Heart right ventricle (tissue), 16 donors: ENCODE data around the gene RCN1. TPM values are rescaled to one million over a fixed set of nuclear protein-coding genes. Genes with fewer than 3 reads are reported as not detected.
"Not testable (repeated sequence)": the region's sequence is repeated elsewhere in the genome, so short reads cannot be mapped to it uniquely, and the experiment has no call there.

Experiments
- ATAC-seq, 8 donors: fragments of 200-7000 bp; cut with Tn5 transposase; one replicate each; pipeline ENCODE4 v1.9.1; 2020; ENCODE audit warnings: mild to moderate bottlenecking in 8 of 8, moderate library complexity in 8 of 8, moderate number of reproducible peaks in 1 of 8
- DNase-seq, 2 donors: peaks; one replicate each; pipeline ENCODE4 v3.0.0-alpha.2; 2020
- H3K27ac ChIP-seq, 10 donors: fragments of 200-600 bp; sonication (generic) in 2 of 10; one replicate each; pipeline versions ENCODE4 v1.5.0 to v1.8.0; 2020 to 2022; ENCODE audit warnings: mild to moderate bottlenecking in 3 of 10
- H3K27me3 ChIP-seq, 7 donors: fragments of 200-600 bp; one replicate each; pipeline ENCODE4 v1.8.0; 2021 to 2022; ENCODE audit warnings: mild to moderate bottlenecking in 2 of 7
- H3K36me3 ChIP-seq, 9 donors: fragments of 200-600 bp; sonication (generic) in 1 of 9; one replicate each; pipeline versions ENCODE4 v1.5.0 to v1.8.0; 2020 to 2022; ENCODE audit warnings: mild to moderate bottlenecking in 2 of 9
- H3K4me1 ChIP-seq, 9 donors: fragments of 200-600 bp; sonication (generic) in 1 of 9; one replicate each; pipeline versions ENCODE4 v1.5.0 to v1.8.0; 2020 to 2022; ENCODE audit warnings: mild to moderate bottlenecking in 4 of 9
- H3K4me3 ChIP-seq, 10 donors: fragments of 200-600 bp; sonication (generic) in 2 of 10; one replicate each; pipeline versions ENCODE4 v1.5.0 to v1.8.0; 2020 to 2022; ENCODE audit warnings: mild to moderate bottlenecking in 7 of 10, moderate library complexity in 2 of 10
- H3K9me3 ChIP-seq, 11 donors: fragments of 200-600 bp in 10 of 11; sonication (generic) in 2 of 11; one replicate each; pipeline versions ENCODE4 v1.5.0 to v1.8.0; 2013 to 2022; ENCODE audit warnings: mild to moderate bottlenecking in 2 of 11, control low read depth in 1 of 11, moderate library complexity in 1 of 11
- WGBS, 2 donors: extraction: QIAGEN DNeasy Blood & Tissue Kit; methylation state at CpG; one replicate each; pipeline ENCODE4 v1.1.7; 2013; ENCODE audit warnings: inconsistent platforms in 1 of 2; 5-methylcytosine and 5-hydroxymethylcytosine counted together
- intact Hi-C, 10 donors: fragments of 100-400 bp; cut with DNase I; formaldehyde crosslinking; loops; one replicate each; pipeline versions ENCODE4 v1.11.1 to v1.14.2; 2022
- polyA plus RNA-seq, 2 donors: library from polyadenylated mRNA; stranded (reverse); fragments of 200-250 nt; gene quantifications; one replicate each; pipeline ENCODE4 v1.2.3, GENCODE V29; 2013
- total RNA-seq, 10 donors: library from RNA; stranded (reverse); fragmentation: NEBNext Ultra II Directional in 3 of 10; extraction: Animal tissue kit (Norgen Biotek cat#: 25700) in 3 of 10; gene quantifications; one replicate each; pipeline versions ENCODE4 v1.2.1 to v1.2.4, GENCODE V29; 2021 to 2023
- TF ChIP-seq, protein P1 (sequence below), 9 donors: fragments of 200-600 bp; sonication (generic) in 2 of 9; IDR thresholded peaks; one replicate each; pipeline versions ENCODE4 v1.5.0 to v1.8.0; 2021 to 2022; ENCODE audit warnings: antibody characterized with exemption in 9 of 9, mild to moderate bottlenecking in 5 of 9, moderate library complexity in 1 of 9
- donor health status: Arrhythmogenic right ventricular cardiomyopathy.
- donor health status: ischemic (EF 13 %, LVEDD 7.1; RV severe dilation, severe dysfunction).
- donor health status: healthy with polysubstance abuse.
- donor health status: DM: no; HTN: yes; CAD: no.
- donor health status: DM: no; HTN: no; CAD: no.
- donor health status: ischemic (EF 25% LVEDD 6.9; RV normal size, moderate dysfunction).
- donor health status: ischemic (EF 25% LVEDD 5.7; RV mildly dilated, moderate dysfunction).
- donor health status: healthy.
- donor health status: DM: yes; HTN: yes; CAD: no.
- donor health status: Ischemic cardiomyopathy.
- donor health status: ischemic (EF 35%, LVEDD 5.7; RV mildly dilated, moderate dysfunction).
- donor health status: nonischemic (EF 11% LVEDD 7.7; RV severe dilation, severe dysfunction).
- donor health status: DM: yes; HTN: yes; CAD: no.
- donor health status: PGD.
- donor health status: ischemic (EF 29% LVEDD 5.4; RV normal size, mild dysfunction).
- donor health status: nonischemic (EF 23%, LVEDD 6.1; RV moderate dilation, normal function).

Gene RCN1
- total and polyA plus RNA-seq, 12 donors: 9.7 to 60.4 (median 21.6) TPM

DNA sequence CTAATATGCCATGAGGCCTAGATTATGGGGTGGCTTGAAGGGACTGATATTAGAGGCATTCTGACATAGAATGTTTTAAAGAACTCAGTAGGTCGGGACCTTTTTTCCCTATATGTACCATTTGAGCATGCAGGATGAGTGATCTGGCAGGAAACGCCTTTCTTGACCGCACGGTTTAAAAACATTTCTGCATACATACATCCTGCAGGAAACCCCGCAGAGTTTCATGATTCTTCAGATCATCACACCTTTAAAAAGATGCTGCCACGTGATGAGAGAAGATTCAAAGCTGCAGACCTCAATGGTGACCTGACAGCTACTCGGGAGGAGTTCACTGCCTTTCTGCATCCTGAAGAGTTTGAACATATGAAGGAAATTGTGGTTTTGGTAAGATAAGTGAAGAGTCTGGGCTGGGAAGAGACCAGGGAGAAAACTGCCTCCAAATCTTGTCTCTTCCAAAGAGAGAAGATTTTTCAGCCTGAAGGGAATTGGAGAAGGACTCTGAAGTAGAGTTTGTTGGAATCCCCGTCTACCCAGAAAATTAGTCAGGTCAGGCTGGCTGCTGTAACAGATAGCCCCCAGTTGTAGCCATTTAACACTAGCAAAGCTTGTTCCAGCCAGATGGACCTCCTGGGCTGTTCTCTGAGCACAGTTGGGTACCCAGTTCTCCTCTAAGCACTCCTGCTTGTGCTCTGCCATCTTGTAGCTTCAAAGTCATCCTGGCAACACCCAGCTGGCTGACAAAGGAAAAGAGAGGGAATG, 7.4 kb downstream of the RCN1 start:
- Histone ChIP-seq H3K36me3 (peaks cover 0 to 66% (median 5%) of the 10 kb centered on the region in 9 donors), H3K9me3 (no peaks in the 10 kb centered on the region), H3K4me1 (peaks cover 0 to 23% (median 13%) of the 10 kb centered on the region in 9 donors), H3K27me3 (no peaks in the 10 kb centered on the region), H3K4me3 (no peak overlapping the region), H3K27ac (no peak overlapping the region)
- intact Hi-C loops: no loop called here
- WGBS, 2 donors: 96 to 97% methylated on average over 8 of the region's 8 CpGs
- TF ChIP-seq, protein P1, sequence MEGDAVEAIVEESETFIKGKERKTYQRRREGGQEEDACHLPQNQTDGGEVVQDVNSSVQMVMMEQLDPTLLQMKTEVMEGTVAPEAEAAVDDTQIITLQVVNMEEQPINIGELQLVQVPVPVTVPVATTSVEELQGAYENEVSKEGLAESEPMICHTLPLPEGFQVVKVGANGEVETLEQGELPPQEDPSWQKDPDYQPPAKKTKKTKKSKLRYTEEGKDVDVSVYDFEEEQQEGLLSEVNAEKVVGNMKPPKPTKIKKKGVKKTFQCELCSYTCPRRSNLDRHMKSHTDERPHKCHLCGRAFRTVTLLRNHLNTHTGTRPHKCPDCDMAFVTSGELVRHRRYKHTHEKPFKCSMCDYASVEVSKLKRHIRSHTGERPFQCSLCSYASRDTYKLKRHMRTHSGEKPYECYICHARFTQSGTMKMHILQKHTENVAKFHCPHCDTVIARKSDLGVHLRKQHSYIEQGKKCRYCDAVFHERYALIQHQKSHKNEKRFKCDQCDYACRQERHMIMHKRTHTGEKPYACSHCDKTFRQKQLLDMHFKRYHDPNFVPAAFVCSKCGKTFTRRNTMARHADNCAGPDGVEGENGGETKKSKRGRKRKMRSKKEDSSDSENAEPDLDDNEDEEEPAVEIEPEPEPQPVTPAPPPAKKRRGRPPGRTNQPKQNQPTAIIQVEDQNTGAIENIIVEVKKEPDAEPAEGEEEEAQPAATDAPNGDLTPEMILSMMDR (IDR thresholded peaks at IDR 0.05): no peak
- DNase-seq (no peak), ATAC-seq (no peak)

DNA sequence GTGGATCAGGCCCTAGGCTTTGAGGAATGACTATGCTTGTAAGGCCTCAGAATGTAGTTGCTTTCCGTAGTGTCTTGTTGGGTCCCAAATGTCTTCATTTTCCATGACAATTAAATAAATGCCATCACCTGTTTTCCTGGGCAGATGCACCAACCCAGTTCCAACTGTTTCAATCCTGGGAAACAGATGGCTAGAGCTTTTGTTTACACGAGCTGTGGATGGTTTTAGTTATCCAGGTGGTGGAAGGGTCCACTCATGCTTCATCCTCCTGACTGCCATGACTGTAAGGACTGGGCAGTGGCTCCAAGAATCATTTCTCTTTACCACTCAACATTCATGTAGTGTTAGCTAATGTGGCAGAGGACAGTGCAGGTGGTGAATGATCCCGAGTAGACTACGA, 8.6 kb downstream of the RCN1 start:
- TF ChIP-seq, protein P1 (IDR thresholded peaks at IDR 0.05): no peak
- peaks cover 0 to 22% (median 10%) of the 10 kb centered on the region in 9 donors for H3K4me1 ChIP-seq
- WGBS, 2 donors: 94 to 95% methylated on average over 4 of the region's 4 CpGs
- no peaks in the 10 kb centered on the region for H3K27me3 ChIP-seq
- H3K27ac ChIP-seq: no peak overlapping the region
- DNase-seq (no peak), ATAC-seq (no peak)
- H3K4me3 ChIP-seq: no peak overlapping the region
- intact Hi-C loops: no loop called here
- H3K9me3 ChIP-seq: no peaks in the 10 kb centered on the region
- peaks cover 0 to 77% (median 5%) of the 10 kb centered on the region in 9 donors for H3K36me3 ChIP-seq

DNA sequence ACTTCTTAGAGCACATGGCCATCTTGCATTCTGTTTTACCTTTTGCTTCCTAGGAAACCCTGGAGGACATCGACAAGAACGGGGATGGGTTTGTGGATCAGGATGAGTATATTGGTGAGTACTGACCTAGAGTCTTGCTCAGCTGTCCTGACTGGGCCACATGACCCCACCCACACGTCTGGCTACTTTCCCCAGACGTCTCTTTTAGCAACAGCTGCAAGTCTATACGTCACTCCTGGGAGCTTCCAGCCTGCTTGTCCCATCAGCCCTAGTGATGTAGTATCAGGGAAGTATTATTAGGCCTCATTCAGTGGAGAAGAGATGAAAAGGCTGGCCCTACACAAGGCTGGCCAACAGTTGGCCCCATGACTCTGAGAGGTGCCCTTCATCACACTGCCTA, 9.6 kb downstream of the RCN1 start:
- whole genome bisulfite sequencing, 2 donors: 71 to 76% methylated on average over 5 of the region's 5 CpGs
- Histone ChIP-seq H3K4me3 (no peak overlapping the region), H3K27ac (peak overlapping the region in 2 of 10 donors; percentile 11 to 25), H3K4me1 (peaks cover 0 to 22% (median 10%) of the 10 kb centered on the region in 9 donors), H3K27me3 (no peaks in the 10 kb centered on the region), H3K9me3 (no peaks in the 10 kb centered on the region), H3K36me3 (peaks cover 0 to 87% (median 5%) of the 10 kb centered on the region in 9 donors)
- ATAC-seq: no peak
- DNase-seq: peak in 1 of 2 donors; percentile 15
- intact Hi-C loops: no loop called here
- TF ChIP-seq, protein P1 (IDR thresholded peaks at IDR 0.05): no peak

DNA sequence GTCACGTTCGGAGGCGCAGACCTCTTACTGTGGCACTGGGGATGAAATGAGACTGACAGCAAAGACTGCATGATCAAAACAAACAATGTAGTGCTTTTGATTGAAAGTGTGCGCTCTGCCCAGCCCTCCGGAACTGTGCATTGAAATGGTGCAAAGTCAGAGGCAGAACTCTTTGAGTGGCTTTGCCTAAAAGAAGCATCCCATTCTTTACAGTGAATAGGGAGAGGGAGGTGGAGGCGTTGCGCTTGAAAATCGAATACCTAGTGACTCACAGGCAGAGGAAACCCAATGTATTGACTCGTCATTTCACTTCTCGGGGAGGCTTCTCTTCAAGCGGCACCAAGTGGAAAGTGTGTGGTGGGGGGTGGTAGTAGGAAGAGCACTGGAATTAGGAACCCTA, 10.9 kb downstream of the RCN1 start:
- no peak for DNase-seq
- intact Hi-C loops: no loop called here
- TF ChIP-seq, protein P1 (IDR thresholded peaks at IDR 0.05): no peak
- ATAC-seq: no peak
- H3K27ac ChIP-seq: peak overlapping the region in 2 of 10 donors; percentile 61 to 63
- peaks cover 0 to 95% (median 5%) of the 10 kb centered on the region in 9 donors for H3K36me3 ChIP-seq
- 93 to 95% methylated on average over 11 of the region's 11 CpGs for WGBS, 2 donors
- H3K4me3 ChIP-seq: no peak overlapping the region
- H3K4me1 ChIP-seq: peaks cover 0 to 22% (median 10%) of the 10 kb centered on the region in 9 donors
- H3K9me3 ChIP-seq: no peaks in the 10 kb centered on the region
- no peaks in the 10 kb centered on the region for H3K27me3 ChIP-seq

DNA sequence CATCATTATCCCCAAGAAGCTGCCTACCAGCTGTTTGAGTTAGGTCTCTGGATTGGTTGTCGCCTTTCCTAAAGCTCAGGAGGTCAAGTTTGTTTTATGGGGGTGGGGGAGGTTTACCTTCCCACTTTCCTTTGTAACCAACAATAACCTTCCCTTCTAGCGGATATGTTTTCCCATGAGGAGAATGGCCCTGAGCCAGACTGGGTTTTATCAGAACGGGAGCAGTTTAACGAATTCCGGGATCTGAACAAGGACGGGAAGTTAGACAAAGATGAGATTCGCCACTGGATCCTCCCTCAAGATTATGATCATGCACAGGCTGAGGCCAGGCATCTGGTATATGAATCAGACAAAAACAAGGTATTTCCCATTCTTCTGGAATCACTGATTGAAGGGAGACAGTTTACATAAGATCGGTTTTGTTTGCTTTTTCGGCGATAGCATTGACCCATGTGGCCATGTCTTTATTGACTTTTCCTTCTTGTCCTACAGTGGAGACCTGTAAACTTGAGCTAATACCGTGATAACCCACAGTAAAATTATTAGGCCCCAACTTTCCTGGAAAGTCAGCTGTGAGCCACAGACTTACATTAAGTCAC, 12.3 kb downstream of the RCN1 start:
- H3K36me3 ChIP-seq: peaks cover 0 to 80% (median 5%) of the 10 kb centered on the region in 9 donors

More for the DNA sequence above, 12.3 kb downstream of the RCN1 start:
- H3K4me3 ChIP-seq, H3K9me3 ChIP-seq, H3K27me3 ChIP-seq, intact Hi-C loops: not testable (repeated sequence)
- H3K27ac ChIP-seq: peak overlapping the region in 7 of 10 donors; percentile 29 to 77 (median 61)
- WGBS, 2 donors: 46 to 55% methylated on average over 9 to 11 of the region's 11 CpGs
- DNase-seq (peak in 1 of 2 donors; percentile 41), ATAC-seq (peak; percentile 72 to 93 (median 85))
- peaks cover 0 to 22% (median 10%) of the 10 kb centered on the region in 9 donors for H3K4me1 ChIP-seq
